ENCODE results near the gene IL20RB.

Gene IL20RB, protein sequence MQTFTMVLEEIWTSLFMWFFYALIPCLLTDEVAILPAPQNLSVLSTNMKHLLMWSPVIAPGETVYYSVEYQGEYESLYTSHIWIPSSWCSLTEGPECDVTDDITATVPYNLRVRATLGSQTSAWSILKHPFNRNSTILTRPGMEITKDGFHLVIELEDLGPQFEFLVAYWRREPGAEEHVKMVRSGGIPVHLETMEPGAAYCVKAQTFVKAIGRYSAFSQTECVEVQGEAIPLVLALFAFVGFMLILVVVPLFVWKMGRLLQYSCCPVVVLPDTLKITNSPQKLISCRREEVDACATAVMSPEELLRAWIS

GRCh38 chr3:136957751-136958288, at the start of gene IL20RB:
Gene IL20RB, plus strand, starts transcription at chr3:136957983. Its CDS starts 131 bp downstream, at chr3:136958114.
- no peak for DNase-seq (ENCODE audit: low spot score)

DNA sequence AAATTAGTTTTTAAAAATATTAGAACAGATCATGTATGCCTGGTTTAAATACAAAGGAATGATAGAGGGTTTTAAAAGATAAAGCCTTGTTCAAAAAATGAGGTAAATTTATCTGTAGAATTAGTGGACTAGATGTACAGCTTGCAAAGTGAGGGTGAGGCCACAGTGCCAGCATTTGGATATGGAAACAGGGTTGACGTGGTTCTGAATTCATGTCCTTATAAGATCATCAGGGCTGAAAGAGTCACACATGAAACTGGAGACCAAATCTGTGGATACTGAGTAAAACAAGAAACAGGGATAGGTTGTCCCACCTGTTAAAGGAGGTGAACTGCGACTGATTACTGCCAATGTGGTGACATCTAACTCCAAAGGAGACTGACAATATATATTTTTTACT, 49.5 kb upstream of the IL20RB start:
- DNase-seq (ENCODE audit: low spot score): no peak

DNA sequence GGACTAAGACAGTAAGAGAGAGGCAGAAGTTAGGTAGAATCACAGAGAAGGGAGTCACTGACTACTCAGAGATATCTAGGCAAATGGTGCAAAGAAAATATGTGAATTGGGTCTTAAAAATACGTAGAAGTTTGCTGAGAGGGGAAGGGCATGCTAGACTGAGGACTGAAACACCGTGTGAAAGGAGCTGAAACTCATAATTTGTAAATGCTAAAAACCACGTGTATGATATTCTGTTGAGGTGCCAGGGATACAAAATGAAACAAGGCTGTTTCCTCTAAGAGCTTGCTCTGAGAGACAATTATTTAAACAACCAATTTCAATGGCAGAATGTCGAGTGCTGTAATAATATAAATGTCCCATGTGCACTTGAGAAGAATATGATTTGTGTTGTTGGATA, 48.6 kb upstream of the IL20RB start:
- no peak for DNase-seq (ENCODE audit: low spot score)

DNA sequence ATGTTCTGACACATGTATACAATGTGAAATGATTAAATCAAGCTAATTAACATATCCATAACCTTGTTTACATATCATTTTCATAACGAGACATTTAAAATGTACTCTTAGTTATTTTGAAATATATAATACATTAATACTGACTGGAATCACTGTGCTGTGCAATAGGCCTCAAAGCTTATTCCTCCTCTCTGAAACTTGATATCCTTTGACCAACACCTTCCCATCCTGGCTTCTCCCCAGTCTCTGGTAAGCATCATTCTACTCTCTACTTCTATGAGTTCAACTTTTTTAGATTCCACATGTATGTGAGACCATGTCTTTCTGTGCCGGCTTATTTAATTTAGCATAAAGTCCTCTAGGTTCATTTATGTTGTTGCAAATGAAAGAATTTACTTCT, 47.1 kb upstream of the IL20RB start:
- DNase-seq (ENCODE audit: low spot score): no peak

GRCh38 chr3:136913168-136913567, 44.6 kb upstream of the IL20RB start:
- DNase-seq (ENCODE audit: low spot score): no peak

DNA sequence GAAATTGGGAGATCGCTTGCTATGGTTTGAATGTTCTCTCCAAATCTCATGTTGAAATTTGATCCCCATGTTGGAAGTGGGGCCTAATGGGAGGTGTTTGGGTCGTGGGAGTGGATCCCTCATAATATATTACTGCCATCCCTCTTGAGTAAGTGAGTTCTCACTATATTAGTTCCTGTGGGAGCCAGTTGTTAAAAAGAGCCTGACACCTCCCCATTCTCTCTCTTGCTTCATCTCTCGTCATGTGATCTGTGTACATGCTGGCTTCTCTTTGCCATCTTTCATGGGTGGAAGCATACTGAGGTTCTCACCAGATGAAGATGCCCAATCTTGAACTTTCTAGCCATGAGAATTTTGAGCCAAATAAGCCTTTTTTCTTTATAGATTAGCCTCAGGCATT, 43.0 kb upstream of the IL20RB start:
- no peak for DNase-seq (ENCODE audit: low spot score)

DNA sequence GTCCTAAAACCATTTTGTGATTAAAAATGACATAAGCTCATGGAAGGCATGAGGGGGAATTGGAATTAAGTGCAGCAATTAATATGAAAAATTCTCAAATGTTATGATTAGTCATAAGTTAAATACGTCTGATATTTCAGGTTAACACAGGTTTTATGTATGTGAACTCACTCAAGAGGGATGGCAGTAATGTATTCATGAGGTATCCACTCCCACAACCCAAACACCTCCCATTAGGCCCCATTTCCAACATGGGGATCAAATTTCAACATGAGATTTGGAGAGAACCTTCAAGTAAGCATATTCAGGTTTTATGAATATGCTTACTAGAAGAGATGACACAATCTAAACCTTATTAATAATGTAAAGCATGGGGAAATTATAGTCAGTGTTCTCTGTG, 41.6 kb upstream of the IL20RB start:
- no peak for DNase-seq (ENCODE audit: low spot score)

DNA sequence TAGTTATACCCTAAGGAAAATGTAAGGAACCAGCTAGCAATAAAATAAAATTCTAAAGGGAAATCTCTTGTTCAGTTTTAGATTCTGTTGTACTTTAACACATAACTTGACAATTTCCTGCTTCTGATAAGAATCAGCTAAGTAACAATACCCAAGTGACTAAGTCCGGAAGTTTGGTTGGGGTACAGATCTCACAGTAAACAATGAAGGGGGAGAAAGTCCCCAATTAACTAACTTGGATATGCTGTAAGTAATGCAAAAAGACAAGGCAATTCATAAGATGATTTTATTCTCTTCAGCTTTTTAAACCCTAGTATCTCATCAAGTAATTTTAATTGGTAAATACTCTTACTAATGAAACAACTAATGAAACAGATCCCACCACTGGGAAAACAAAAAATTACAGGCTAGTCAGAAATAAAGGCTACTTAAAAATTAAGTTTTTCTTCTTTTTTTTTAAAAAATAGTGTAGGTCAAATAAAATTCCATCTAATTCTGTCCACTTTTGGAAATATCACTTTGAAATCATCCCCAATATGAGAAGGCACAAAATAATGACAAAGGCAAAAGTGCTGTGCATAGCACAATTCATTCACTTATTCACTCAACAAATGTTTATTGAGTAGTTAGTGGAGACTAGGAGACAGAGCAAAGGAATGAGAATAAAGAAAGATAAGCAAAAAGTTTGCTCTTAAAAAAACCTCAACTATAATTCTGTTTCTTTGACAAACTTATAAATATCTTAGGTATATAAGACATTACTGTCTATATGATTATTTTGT, 37.8 kb upstream of the IL20RB start:
- no peak for DNase-seq (ENCODE audit: low spot score)

GRCh38 chr3:136920904-136921611, 36.7 kb upstream of the IL20RB start:
- DNase-seq (ENCODE audit: low spot score): no peak

GRCh38 chr3:136925425-136926190, 32.2 kb upstream of the IL20RB start:
- no peak for DNase-seq (ENCODE audit: low spot score)

DNA sequence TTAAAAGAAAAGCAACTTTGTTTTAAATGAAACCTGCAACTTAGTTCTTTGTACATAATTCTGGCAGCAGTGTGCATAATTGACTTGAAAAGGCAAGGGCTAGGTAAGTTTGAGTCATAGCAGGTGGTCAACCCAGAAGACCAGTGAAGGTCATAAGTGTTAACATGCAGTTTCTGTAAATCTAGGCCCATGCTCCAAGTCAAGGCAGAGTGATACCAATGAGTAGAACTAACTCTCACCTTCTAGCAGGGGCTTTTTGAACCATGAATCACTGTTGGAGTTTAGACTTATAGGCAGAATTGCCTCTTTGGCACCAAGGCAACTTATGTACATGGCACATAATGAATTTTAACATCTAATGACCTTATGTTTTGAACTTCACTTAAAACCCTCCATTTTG, 29.5 kb upstream of the IL20RB start:
- no peak for DNase-seq (ENCODE audit: low spot score)

GRCh38 chr3:136929977-136930670, 27.7 kb upstream of the IL20RB start:
- no peak for DNase-seq (ENCODE audit: low spot score)

- DNase-seq (ENCODE audit: low spot score): no peak
Observed at GRCh38 chr3:136931606-136932005, 26.2 kb upstream of the IL20RB start.

DNA sequence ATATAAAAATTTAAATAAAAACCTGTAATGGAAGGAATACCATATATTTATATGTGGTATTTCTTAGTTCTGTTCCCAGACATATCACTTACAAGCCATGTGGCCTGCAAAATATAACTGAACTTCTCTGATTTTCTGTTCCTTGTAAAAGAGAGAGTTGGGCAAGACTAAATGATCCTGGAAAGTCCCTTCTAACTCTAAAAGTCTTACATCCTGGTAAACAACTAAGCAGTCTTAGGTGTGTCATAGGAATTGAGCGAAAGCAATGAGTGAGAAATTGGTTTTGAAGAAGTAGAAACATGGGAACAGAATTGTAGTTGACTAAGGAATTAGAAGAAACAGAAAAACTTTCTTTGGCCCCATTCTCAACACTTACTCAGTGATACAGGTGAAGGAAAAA, 25.3 kb upstream of the IL20RB start:
- DNase-seq (ENCODE audit: low spot score): no peak

DNA sequence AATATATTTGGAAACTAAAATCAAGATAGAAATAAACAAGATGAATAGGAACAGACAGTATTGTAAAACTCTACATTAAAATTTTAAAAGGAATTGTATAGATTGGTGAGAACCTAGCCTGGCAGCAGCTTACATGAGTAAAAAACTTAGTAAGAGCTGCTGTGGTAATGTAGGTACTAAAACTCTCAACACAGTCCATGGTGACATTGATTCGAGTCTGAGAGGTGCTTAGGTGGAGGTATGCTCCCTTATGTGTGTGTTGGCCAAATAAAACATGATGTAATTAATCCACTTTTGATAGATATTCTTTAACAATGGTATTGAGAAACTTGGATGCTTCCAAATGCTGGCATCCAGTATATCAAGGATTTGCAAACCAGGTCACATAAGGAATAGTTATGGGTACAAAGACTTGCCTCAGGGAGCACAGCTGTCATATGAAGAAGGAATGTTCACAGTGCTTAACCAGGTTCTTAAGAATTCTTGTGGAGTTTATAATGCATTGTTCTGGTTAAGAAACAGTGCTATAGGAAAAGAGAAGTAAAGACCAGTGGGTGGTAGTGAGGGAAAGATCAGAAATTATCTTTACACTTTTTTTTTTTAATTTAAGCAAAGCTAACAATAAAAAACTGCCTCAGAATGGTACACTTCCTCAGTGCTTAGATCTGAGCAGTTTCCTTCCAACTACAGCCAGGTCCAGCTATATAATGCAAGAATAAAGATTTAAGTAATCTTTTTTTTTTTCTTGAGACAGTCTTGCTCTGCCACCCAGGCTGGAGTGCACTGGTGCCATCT, 24.6 kb upstream of the IL20RB start:
- DNase-seq (ENCODE audit: low spot score): no peak

GRCh38 chr3:136937175-136937574, 20.6 kb upstream of the IL20RB start:
- no peak for DNase-seq (ENCODE audit: low spot score)

DNA sequence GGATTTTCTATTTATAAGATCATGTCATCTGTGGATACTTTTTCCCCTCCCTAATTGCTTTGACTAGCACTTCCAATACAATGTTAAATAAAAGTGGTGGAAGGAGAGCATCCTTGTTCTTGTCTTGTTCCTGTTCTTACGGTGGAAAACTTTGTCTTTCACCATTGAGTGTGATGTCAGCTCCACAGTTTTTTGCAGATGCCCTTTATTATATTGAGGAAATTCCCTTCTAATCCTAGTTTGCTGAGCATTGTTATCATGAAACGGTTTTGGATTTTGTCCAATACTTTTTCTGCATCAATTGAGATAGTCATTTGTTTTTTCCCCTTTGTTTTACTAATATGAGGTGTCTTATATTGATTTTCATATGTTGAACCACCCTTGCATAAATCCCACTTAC, 19.9 kb upstream of the IL20RB start:
- no peak for DNase-seq (ENCODE audit: low spot score)

GRCh38 chr3:136938334-136938733, 19.4 kb upstream of the IL20RB start:
- DNase-seq (ENCODE audit: low spot score): no peak

- DNase-seq (ENCODE audit: low spot score): no peak
Observed at GRCh38 chr3:136939489-136939888, 18.3 kb upstream of the IL20RB start.

- DNase-seq (ENCODE audit: low spot score): no peak
Observed at GRCh38 chr3:136942803-136943202, 15.0 kb upstream of the IL20RB start.

Data from cerebellar cortex (tissue), 1 donor.